WTC11 (cell line): ENCODE data around the gene CCDC178.

Experiments used
- CTCF ChIP-seq: fragments of 200-600 bp; IDR thresholded peaks from 2 replicates; pipeline ENCODE4 v1.8.0; 2022; ENCODE audit warnings: antibody characterized with exemption
- ELF4 ChIP-seq: sonication (generic); formaldehyde crosslinking; IDR thresholded peaks from 2 replicates; pipeline ENCODE4 v1.8.1; 2022; ENCODE audit warnings: low read depth, mild to moderate bottlenecking, moderate library complexity, missing genetic modification reagents
- MAX ChIP-seq: sonication (generic); formaldehyde crosslinking; IDR thresholded peaks from 2 replicates; pipeline ENCODE4 v1.8.0; 2022; ENCODE audit warnings: mild to moderate bottlenecking, missing genetic modification reagents
- NFYB ChIP-seq: sonication (generic); formaldehyde crosslinking; conservative IDR thresholded peaks from 2 replicates; pipeline ENCODE4 v1.8.0; 2022; ENCODE audit warnings: low read depth, missing genetic modification reagents
- NR1H2 ChIP-seq: sonication (generic); formaldehyde crosslinking; IDR thresholded peaks from 2 replicates; pipeline ENCODE4 v1.9.0; 2021; ENCODE audit warnings: mild to moderate bottlenecking, moderate library complexity, missing genetic modification reagents
- RORB ChIP-seq: fragments of 250-450 bp; sonication (Bioruptor Pico); IDR thresholded peaks from 2 replicates; pipeline ENCODE4 v1.9.0; 2021; ENCODE audit warnings: mild to moderate bottlenecking
- USF2 ChIP-seq: sonication (generic); formaldehyde crosslinking; IDR thresholded peaks from 2 replicates; pipeline ENCODE4 v1.8.1; 2023; ENCODE audit warnings: mild to moderate bottlenecking, missing genetic modification reagents, moderate library complexity
- ZNF121 ChIP-seq: sonication (generic); formaldehyde crosslinking; IDR thresholded peaks from 2 replicates; pipeline ENCODE4 v1.8.0; 2023; ENCODE audit warnings: missing genetic modification reagents
- ZSCAN18 ChIP-seq: fragments of 250-450 bp; sonication (Bioruptor Pico); IDR thresholded peaks from 2 replicates; pipeline ENCODE4 v2.1.2; 2022; ENCODE audit warnings: mild to moderate bottlenecking, moderate library complexity

- no peak for TF ChIP-seq RORB (CRISPR knock-in tag)
- no peak for TF ChIP-seq MAX (CRISPR knock-in tag)
- TF ChIP-seq USF2 (CRISPR knock-in tag) = no peak
- TF ChIP-seq CTCF = no peak
- no peak for TF ChIP-seq ZSCAN18 (CRISPR knock-in tag)
- no peak for TF ChIP-seq ELF4 (CRISPR knock-in tag)
- no peak for TF ChIP-seq NFYB (CRISPR knock-in tag)
- TF ChIP-seq ZNF121 (CRISPR knock-in tag) = no peak
- no peak for TF ChIP-seq NR1H2 (CRISPR knock-in tag)
These were observed 282.6 kb downstream of the CCDC178 start for GRCh38 chr18:33157893-33158292.
